ENCODE measurements around the gene DNAJC28.
"Not testable (repeated sequence)": the region's sequence is repeated elsewhere in the genome, so short reads cannot be mapped to it uniquely, and the experiment has no call there.

The DNAJC28 gene

GRCh38 chr21:33491373-33492102, at the start of gene DNAJC28:
TSS of gene DNAJC28 (minus strand) at chr21:33491716. CDS start at chr21:33489393, 2,323 bp downstream.
- peak; percentile 96 for DNase-seq

GRCh38 chr21:33541105-33541711, 49.7 kb upstream of the DNAJC28 start:
- DNase-seq: no peak

- no peak for DNase-seq
Measured at GRCh38 chr21:33540711-33541104, 49.2 kb upstream of the DNAJC28 start.

- DNase-seq: no peak
Measured at GRCh38 chr21:33539616-33540015, 48.1 kb upstream of the DNAJC28 start.

GRCh38 chr21:33537212-33537611, 45.7 kb upstream of the DNAJC28 start:
- DNase-seq: no peak

- DNase-seq: no peak
Measured at GRCh38 chr21:33531007-33531406, 39.5 kb upstream of the DNAJC28 start.

GRCh38 chr21:33522953-33523349, 31.4 kb upstream of the DNAJC28 start:
- DNase-seq: no peak

- DNase-seq: no peak
Measured at GRCh38 chr21:33522297-33522952, 30.9 kb upstream of the DNAJC28 start.

- no peak for DNase-seq
Measured at GRCh38 chr21:33518899-33519298, 27.4 kb upstream of the DNAJC28 start.

GRCh38 chr21:33514229-33514628, 22.7 kb upstream of the DNAJC28 start:
- no peak for DNase-seq

GRCh38 chr21:33512481-33512880, 21.0 kb upstream of the DNAJC28 start:
- no peak for DNase-seq

- DNase-seq: no peak
Measured at GRCh38 chr21:33511639-33512038, 20.1 kb upstream of the DNAJC28 start.

- no peak for DNase-seq
Measured at GRCh38 chr21:33510826-33511225, 19.3 kb upstream of the DNAJC28 start.

GRCh38 chr21:33507003-33507402, 15.5 kb upstream of the DNAJC28 start:
- DNase-seq: not testable (repeated sequence)

- DNase-seq: no peak
Measured at GRCh38 chr21:33505833-33506232, 14.3 kb upstream of the DNAJC28 start.

- no peak for DNase-seq
Measured at GRCh38 chr21:33496345-33496744, 4.8 kb upstream of the DNAJC28 start.

GRCh38 chr21:33495743-33496142, 4.2 kb upstream of the DNAJC28 start:
- no peak for DNase-seq

GRCh38 chr21:33493756-33494155, 2.2 kb upstream of the DNAJC28 start:
- no peak for DNase-seq

GRCh38 chr21:33492571-33492970, 1.1 kb upstream of the DNAJC28 start:
- DNase-seq: no peak

GRCh38 chr21:33490991-33491372, 534 bp downstream of the DNAJC28 start:
- DNase-seq: no peak

- no peak for DNase-seq
Measured at GRCh38 chr21:33488936-33489335, 2.6 kb downstream of the DNAJC28 start.

GRCh38 chr21:33487996-33488395, 3.5 kb downstream of the DNAJC28 start:
- no peak for DNase-seq

- DNase-seq: no peak
Measured at GRCh38 chr21:33481314-33481943, 10.1 kb downstream of the DNAJC28 start.

Data from CD4-positive, alpha-beta T cell treated with Interleukin-17A for 4 hours (primary cell).